GM12875 (cell line): Measurements from ENCODE around the gene CD63.

Experiments used
- H3K4me3 ChIP-seq: one replicate; pipeline ENCODE4 v1.5.1; 2011; ENCODE audit warnings: low read depth, low read length, control low read depth
- TF ChIP-seq, protein P1 (sequence below): IDR thresholded peaks from 2 replicates; pipeline ENCODE4 v1.5.1; 2011; ENCODE audit warnings: low read depth, mild to moderate bottlenecking, control low read depth, inconsistent platforms, low read length, moderate library complexity, borderline replicate concordance; ENCODE audit not compliant: insufficient read depth

The CD63 gene

DNA sequence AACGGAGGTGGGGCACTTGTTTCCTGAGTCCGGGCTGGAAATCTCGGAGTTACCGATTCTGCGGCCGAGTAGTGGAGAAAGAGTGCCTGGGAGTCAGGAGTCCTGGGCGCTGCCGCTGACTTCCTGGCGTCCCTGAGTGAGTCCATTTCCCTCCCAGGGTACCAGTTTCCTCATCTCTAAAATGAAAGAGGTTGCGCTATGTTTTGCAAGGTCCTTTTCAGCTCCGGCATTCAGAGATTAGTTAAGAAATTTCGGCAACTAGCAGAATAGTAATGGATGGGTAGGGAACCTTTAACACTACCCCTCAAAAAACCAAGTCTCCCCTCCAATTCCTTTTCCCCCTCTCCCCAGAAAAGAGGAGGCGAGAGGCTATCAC lies 12.2 kb downstream of the CD63 start:
- TF ChIP-seq, protein P1, sequence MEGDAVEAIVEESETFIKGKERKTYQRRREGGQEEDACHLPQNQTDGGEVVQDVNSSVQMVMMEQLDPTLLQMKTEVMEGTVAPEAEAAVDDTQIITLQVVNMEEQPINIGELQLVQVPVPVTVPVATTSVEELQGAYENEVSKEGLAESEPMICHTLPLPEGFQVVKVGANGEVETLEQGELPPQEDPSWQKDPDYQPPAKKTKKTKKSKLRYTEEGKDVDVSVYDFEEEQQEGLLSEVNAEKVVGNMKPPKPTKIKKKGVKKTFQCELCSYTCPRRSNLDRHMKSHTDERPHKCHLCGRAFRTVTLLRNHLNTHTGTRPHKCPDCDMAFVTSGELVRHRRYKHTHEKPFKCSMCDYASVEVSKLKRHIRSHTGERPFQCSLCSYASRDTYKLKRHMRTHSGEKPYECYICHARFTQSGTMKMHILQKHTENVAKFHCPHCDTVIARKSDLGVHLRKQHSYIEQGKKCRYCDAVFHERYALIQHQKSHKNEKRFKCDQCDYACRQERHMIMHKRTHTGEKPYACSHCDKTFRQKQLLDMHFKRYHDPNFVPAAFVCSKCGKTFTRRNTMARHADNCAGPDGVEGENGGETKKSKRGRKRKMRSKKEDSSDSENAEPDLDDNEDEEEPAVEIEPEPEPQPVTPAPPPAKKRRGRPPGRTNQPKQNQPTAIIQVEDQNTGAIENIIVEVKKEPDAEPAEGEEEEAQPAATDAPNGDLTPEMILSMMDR = no peak
- peak overlapping the region; percentile 78 for H3K4me3 ChIP-seq

DNA sequence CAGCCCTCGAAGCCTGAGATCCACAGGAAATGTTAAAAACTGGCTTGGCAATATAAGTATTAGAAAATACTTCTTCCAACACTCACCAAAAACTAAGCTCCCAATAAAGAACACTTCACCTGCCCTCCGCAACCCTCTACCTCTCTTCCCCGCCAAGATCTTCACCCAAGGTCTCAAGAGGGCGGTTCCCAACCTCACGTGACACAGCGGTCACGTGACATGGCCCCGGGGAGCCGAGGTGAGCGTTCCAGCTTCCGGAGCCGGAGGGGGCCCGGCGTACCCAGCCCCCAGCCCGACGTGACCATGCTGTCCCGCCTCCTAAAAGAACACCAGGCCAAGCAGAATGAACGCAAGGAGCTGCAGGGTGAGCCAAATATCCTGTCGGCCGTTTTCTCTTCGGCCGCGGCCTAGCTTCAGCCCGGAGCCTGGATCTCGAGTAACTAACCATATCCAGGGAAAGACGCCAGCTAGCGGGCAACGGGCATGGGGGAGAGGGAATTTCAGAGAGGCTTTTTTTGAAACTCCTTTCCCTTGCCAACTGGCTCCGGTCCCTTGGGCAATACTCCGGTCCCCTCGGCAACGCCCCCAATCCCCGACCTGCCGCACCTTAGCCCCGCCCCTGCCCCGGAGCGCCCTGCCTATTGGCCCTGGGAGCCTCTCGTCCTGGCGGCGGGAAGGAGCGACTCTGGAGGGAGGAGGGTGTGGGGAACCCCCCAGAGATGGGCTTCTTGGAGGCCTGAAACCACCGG lies 12.8 kb downstream of the CD63 start, which contains the start of gene BLOC1S1:
Gene BLOC1S1, plus strand, starts transcription at position 214 of the 749 bp plus-strand sequence. Its CDS starts 6 bp downstream, at position 220.
- TF ChIP-seq, protein P1 = no peak
- H3K4me3 ChIP-seq = peak within 1 kb of the TSS; percentile 78

DNA sequence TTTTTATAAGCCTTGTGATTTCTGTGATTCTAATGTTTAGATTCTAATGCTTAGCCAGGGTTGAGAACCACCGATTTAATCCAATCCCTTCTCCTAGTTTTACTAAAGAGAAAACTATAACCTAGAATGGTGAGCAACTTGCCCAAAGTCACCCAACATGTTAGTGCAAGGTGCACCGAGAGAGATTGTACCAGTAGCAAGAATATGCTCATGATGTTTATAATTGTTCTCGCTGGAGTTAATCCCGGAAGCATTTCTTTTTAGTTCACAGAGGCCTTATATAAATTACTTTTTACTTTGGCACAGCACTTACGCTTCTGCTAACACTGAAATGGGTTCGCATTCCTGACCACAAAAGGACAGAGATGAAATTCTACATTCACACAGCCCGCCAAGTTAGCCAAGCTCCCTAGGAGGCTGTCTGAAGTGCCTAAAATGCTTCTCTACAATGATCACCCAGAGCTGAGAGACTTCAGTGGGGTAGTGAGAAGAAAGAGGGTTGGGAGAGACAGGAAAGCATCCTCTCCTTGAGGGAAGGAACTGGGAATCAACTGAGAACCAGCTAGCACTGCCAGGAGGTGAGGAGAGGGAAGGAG lies 13.5 kb downstream of the CD63 start:
- TF ChIP-seq, protein P1 = no peak
- H3K4me3 ChIP-seq = peak overlapping the region; percentile 78

DNA sequence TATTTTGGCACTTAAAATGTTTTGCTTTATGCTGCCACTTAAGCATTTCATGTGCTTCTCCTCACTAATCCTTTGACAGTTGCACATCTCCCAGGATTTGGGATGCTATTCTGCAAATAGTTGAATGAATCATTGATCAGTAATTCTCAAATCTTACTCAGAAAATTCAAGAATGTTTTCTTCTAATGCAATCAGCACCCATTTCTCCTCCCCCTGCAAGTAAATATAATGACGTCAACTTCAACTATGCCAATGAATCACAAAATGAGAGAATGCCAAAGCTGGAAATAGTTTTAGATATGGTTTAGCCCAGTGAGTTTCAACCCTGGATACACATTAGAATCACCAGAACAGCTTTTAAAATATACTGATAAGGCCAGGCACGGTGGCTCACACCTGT lies 15.1 kb downstream of the CD63 start:
- no peak overlapping the region for H3K4me3 ChIP-seq
- TF ChIP-seq, protein P1 = no peak

DNA sequence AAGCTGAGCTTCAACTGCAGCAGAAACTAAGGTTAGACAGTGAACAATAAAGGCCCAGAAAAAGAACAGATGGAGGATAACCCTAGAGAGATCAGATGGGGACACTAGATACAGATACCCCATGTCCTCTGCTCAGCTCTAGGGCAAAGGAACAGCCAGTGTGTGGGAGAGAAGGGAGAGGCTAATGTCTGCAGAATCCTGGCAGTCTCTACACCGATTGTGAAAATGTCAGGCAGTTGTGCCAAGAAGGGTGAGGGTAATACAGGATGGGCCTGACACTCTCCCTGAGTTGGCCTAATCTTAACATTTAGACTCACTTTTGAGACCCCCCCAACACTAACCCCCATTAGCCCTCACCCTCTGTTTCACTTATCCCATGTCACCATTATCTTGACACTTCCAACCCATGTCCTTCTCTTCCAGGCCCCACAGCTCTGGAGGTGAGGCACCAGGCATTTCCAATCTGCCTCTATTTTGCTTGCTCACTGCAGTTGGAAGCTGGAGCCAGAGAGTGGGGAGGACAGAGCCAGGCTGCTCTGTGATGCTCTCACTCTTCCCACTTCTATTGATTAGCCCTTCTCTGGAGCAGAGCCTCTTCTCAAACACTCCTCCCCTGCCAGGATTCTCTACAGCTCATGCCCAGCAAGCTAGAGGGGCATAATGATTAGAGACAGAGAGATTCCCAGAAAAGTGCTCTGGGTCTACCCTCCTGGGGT lies 16.0 kb downstream of the CD63 start:
- H3K4me3 ChIP-seq = no peak overlapping the region
- TF ChIP-seq, protein P1 = no peak

DNA sequence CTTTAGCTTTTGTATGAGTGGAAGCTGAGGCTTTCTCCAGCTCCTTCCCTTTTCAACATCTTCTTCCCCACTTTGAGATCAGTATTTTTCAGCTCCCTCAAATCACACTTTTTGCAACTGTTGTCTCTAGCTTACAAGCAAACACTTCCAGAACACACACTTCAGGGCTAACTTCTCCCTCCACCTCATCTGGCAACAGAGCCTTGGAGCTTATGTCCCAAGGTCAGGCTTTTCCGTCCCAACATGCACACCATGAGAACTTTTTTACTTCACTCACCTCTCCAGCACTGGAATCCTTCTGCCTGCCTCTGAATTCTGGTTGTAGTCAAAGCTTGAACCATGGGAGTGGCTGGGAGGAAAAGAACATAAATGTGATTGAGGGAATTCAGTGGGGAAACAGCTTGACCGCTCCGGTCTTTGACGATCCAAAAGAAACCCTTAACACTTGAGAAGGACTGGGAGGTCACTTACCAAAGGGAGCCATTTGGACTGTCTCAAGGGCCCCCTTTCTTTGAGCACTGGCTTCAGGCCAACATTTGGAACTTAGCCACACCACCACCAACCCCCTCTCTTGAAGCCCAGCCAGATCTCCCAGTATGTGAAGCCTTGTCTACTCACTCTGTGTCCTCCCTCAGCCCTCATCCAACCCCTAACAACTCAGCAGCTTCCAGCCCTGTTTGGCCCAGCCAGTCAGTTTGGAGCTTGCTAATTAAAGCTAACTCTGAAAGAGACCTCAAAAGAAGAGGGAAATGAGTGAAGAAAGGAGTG lies 16.8 kb downstream of the CD63 start:
- no peak overlapping the region for H3K4me3 ChIP-seq

More for the DNA sequence above, 16.8 kb downstream of the CD63 start:
- TF ChIP-seq, protein P1 = no peak
